HepG2 (cell line): ENCODE data around the gene ZCCHC3. TPM values are rescaled to one million over a fixed set of nuclear protein-coding genes. Genes with fewer than 3 reads are reported as not detected.
A peak's percentile ranks its signal among the peaks of the same experiment; 100 is the strongest.

ENCODE experiments used
- CBX2 ChIP-seq, 2 experiments: fragments of 200-600 bp in 1 of 2; sonication (generic); formaldehyde crosslinking in 1 of 2; IDR thresholded peaks; 2 replicates each; pipeline versions ENCODE4 v1.7.0 to v1.8.1; 2018 to 2022; ENCODE audit warnings: low read depth in 2 of 2, low read length in 1 of 2, mild to moderate bottlenecking in 1 of 2, missing genetic modification reagents in 1 of 2
- HES4 ChIP-seq: sonication (generic); formaldehyde crosslinking; IDR thresholded peaks from 2 replicates; pipeline ENCODE4 v1.9.0; 2021; ENCODE audit warnings: mild to moderate bottlenecking, missing genetic modification reagents, borderline replicate concordance
- MAFF ChIP-seq: IDR thresholded peaks from 2 replicates; pipeline ENCODE4 v1.6.1; 2011; ENCODE audit warnings: low read depth, low read length, improper control_type of control experiment
- NFE2L2 ChIP-seq: fragments of 150-350 bp; IDR thresholded peaks from 2 replicates; pipeline ENCODE4 v1.6.1; 2014; ENCODE audit warnings: low read length
- NFYC ChIP-seq: IDR thresholded peaks from 2 replicates; pipeline ENCODE4 v1.6.1; 2016; ENCODE audit warnings: missing genetic modification reagents, missing compliant biosample characterization
- NR3C1 ChIP-seq: sonication (generic); formaldehyde crosslinking; IDR thresholded peaks from 2 replicates; pipeline ENCODE4 v1.4.0; 2020; ENCODE audit warnings: missing genetic modification reagents
- RAD21 ChIP-seq: fragments of 450-650 bp; formaldehyde crosslinking; IDR thresholded peaks from 2 replicates; pipeline ENCODE4 v1.5.0; 2020; ENCODE audit warnings: mild to moderate bottlenecking
- TAF15 ChIP-seq: fragments of 200-400 bp; formaldehyde crosslinking; IDR thresholded peaks from one replicate; pipeline ENCODE4 v1.6.1; 2018; ENCODE audit warnings: mild to moderate bottlenecking, low read depth, low read length; ENCODE audit not compliant: poor library complexity, severe bottlenecking
- ZBTB42 ChIP-seq: sonication (generic); formaldehyde crosslinking; IDR thresholded peaks from 2 replicates; pipeline ENCODE4 v1.5.0; 2020; ENCODE audit warnings: mild to moderate bottlenecking, missing genetic modification reagents
- ZNF749 ChIP-seq: sonication (generic); formaldehyde crosslinking; IDR thresholded peaks from 2 replicates; pipeline ENCODE4 v1.8.0; 2022; ENCODE audit warnings: mild to moderate bottlenecking, missing genetic modification reagents, moderate library complexity, borderline replicate concordance
- polyA plus RNA-seq, 8 experiments: library from polyadenylated mRNA; depleted of rRNA in 3 of 8; stranded (reverse) in 7 of 8; unstranded in 1 of 8; fragments of >200 nt; fragmentation: Illumina TruSeq in 4 of 8; extraction: Trizol in 4 of 8; gene quantifications; 2 replicates each; pipeline versions ENCODE4 v1.2.1 to v1.2.3, GENCODE V29; 2011 to 2016; ENCODE audit warnings: low read depth in 4 of 8, missing spikeins in 1 of 8, mixed read lengths in 1 of 8; ENCODE audit not compliant: insufficient read depth in 1 of 8
- total RNA-seq, 5 experiments: library from RNA; depleted of rRNA; stranded (reverse); fragments of >200 nt; fragmentation: Illumina TruSeq; extraction: Trizol; gene quantifications; 2 replicates each; pipeline ENCODE4 v1.2.3, GENCODE V29; 2016; ENCODE audit warnings: low read depth in 1 of 5
- TF ChIP-seq, protein P1 (sequence below): sonication (generic); formaldehyde crosslinking; IDR thresholded peaks from 2 replicates; pipeline ENCODE4 v1.9.0; 2021; ENCODE audit warnings: mild to moderate bottlenecking, missing genetic modification reagents
- TF ChIP-seq, protein P2 (sequence below): fragments of 450-650 bp; IDR thresholded peaks from 2 replicates; pipeline ENCODE4 v1.6.1; 2017; ENCODE audit warnings: mild to moderate bottlenecking
- TF ChIP-seq, protein P3 (sequence below): sonication (generic); formaldehyde crosslinking; IDR thresholded peaks from 2 replicates; pipeline ENCODE4 v1.5.0; 2020; ENCODE audit warnings: mild to moderate bottlenecking, missing genetic modification reagents
- TF ChIP-seq, protein P4 (sequence below): sonication (generic); formaldehyde crosslinking; IDR thresholded peaks from 2 replicates; pipeline ENCODE4 v1.8.0; 2022; ENCODE audit warnings: low read depth, missing genetic modification reagents

ZCCHC3 gene
- total and polyA plus RNA-seq, 2 of the 13 experiments (the other 11 are each of a cell fraction or from before 2014, with no cell fraction given), result 46.6 to 63.0 TPM

DNA sequence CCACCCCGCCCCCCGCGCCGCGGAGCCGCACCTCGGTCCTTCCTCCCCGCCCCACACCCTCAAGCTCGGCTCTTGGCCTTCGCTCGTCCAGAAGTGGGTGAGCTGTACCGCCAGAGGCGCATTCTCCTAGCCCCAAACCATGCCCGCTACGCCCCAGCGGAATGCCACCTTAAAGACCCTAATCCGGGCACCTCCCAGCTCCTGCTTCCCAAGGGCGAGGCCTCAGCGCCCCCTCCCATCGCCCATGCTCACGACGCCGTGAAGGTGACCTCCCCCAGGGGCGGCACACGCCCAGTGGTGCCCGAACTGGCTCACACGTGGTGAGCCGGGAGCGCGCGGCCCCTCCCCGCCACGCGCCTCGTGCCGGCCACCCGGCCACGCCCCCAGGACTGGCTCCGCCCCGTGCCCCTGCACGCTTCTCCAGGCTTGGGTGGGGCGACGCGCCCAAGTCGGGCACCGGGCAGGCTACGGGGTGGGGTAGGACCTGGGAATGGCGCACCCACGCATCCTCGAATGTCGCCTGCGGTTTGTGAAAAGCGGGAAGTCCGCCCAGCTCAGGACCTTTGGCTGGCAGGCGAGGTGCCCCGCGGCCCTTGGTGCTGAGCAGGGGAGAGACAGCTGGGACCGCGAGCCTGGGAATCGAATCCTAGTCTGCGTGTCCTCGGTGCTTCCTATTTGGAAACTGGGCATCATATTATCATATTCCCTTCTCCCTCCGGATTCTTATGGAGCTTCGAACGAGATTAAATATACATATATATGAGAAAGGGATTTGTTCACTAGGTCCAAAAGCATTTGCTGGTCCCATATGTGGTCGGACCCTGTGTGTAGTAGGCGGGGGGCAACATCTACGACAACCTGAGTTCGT lies 27.0 kb downstream of the ZCCHC3 start (continued):
- no peak for TF ChIP-seq CBX2 (IDR thresholded peaks at IDR 0.05; ENCODE audit: low read depth, low read length)
- no peak; the same call in none of the 2 replicates for TF ChIP-seq CBX2 (CRISPR knock-in tag; IDR thresholded peaks at IDR 0.05; ENCODE audit: low read depth)
- TF ChIP-seq RAD21, result peak; percentile 71
- TF ChIP-seq MAFF, result no peak
- no peak for TF ChIP-seq NFE2L2
- TF ChIP-seq, protein P1, sequence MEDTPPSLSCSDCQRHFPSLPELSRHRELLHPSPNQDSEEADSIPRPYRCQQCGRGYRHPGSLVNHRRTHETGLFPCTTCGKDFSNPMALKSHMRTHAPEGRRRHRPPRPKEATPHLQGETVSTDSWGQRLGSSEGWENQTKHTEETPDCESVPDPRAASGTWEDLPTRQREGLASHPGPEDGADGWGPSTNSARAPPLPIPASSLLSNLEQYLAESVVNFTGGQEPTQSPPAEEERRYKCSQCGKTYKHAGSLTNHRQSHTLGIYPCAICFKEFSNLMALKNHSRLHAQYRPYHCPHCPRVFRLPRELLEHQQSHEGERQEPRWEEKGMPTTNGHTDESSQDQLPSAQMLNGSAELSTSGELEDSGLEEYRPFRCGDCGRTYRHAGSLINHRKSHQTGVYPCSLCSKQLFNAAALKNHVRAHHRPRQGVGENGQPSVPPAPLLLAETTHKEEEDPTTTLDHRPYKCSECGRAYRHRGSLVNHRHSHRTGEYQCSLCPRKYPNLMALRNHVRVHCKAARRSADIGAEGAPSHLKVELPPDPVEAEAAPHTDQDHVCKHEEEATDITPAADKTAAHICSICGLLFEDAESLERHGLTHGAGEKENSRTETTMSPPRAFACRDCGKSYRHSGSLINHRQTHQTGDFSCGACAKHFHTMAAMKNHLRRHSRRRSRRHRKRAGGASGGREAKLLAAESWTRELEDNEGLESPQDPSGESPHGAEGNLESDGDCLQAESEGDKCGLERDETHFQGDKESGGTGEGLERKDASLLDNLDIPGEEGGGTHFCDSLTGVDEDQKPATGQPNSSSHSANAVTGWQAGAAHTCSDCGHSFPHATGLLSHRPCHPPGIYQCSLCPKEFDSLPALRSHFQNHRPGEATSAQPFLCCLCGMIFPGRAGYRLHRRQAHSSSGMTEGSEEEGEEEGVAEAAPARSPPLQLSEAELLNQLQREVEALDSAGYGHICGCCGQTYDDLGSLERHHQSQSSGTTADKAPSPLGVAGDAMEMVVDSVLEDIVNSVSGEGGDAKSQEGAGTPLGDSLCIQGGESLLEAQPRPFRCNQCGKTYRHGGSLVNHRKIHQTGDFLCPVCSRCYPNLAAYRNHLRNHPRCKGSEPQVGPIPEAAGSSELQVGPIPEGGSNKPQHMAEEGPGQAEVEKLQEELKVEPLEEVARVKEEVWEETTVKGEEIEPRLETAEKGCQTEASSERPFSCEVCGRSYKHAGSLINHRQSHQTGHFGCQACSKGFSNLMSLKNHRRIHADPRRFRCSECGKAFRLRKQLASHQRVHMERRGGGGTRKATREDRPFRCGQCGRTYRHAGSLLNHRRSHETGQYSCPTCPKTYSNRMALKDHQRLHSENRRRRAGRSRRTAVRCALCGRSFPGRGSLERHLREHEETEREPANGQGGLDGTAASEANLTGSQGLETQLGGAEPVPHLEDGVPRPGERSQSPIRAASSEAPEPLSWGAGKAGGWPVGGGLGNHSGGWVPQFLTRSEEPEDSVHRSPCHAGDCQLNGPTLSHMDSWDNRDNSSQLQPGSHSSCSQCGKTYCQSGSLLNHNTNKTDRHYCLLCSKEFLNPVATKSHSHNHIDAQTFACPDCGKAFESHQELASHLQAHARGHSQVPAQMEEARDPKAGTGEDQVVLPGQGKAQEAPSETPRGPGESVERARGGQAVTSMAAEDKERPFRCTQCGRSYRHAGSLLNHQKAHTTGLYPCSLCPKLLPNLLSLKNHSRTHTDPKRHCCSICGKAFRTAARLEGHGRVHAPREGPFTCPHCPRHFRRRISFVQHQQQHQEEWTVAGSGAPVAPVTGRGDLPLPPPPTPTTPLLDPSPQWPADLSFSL (CRISPR knock-in tag), result peak; percentile 5; the same call in 1 of the 2 replicates
- TF ChIP-seq, protein P2, sequence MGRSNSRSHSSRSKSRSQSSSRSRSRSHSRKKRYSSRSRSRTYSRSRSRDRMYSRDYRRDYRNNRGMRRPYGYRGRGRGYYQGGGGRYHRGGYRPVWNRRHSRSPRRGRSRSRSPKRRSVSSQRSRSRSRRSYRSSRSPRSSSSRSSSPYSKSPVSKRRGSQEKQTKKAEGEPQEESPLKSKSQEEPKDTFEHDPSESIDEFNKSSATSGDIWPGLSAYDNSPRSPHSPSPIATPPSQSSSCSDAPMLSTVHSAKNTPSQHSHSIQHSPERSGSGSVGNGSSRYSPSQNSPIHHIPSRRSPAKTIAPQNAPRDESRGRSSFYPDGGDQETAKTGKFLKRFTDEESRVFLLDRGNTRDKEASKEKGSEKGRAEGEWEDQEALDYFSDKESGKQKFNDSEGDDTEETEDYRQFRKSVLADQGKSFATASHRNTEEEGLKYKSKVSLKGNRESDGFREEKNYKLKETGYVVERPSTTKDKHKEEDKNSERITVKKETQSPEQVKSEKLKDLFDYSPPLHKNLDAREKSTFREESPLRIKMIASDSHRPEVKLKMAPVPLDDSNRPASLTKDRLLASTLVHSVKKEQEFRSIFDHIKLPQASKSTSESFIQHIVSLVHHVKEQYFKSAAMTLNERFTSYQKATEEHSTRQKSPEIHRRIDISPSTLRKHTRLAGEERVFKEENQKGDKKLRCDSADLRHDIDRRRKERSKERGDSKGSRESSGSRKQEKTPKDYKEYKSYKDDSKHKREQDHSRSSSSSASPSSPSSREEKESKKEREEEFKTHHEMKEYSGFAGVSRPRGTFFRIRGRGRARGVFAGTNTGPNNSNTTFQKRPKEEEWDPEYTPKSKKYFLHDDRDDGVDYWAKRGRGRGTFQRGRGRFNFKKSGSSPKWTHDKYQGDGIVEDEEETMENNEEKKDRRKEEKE, result no peak
- peak; percentile 92 for TF ChIP-seq ZBTB42
- TF ChIP-seq ZNF749 (CRISPR knock-in tag), result peak; percentile 61; the same call in 1 of the 2 replicates
- TF ChIP-seq HES4 (CRISPR knock-in tag), result peak; percentile 78
- TF ChIP-seq, protein P3, sequence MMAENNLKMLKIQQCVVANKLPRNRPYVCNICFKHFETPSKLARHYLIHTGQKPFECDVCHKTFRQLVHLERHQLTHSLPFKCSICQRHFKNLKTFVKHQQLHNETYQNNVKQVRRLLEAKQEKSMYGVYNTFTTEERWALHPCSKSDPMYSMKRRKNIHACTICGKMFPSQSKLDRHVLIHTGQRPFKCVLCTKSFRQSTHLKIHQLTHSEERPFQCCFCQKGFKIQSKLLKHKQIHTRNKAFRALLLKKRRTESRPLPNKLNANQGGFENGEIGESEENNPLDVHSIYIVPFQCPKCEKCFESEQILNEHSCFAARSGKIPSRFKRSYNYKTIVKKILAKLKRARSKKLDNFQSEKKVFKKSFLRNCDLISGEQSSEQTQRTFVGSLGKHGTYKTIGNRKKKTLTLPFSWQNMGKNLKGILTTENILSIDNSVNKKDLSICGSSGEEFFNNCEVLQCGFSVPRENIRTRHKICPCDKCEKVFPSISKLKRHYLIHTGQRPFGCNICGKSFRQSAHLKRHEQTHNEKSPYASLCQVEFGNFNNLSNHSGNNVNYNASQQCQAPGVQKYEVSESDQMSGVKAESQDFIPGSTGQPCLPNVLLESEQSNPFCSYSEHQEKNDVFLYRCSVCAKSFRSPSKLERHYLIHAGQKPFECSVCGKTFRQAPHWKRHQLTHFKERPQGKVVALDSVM (CRISPR knock-in tag), result peak; percentile 70
- peak; percentile 63; the same call in 1 of the 2 replicates for TF ChIP-seq NFYC (CRISPR knock-in tag)
- TF ChIP-seq TAF15, result peak; percentile 96
- TF ChIP-seq NR3C1 (CRISPR knock-in tag), result no peak
- TF ChIP-seq, protein P4, sequence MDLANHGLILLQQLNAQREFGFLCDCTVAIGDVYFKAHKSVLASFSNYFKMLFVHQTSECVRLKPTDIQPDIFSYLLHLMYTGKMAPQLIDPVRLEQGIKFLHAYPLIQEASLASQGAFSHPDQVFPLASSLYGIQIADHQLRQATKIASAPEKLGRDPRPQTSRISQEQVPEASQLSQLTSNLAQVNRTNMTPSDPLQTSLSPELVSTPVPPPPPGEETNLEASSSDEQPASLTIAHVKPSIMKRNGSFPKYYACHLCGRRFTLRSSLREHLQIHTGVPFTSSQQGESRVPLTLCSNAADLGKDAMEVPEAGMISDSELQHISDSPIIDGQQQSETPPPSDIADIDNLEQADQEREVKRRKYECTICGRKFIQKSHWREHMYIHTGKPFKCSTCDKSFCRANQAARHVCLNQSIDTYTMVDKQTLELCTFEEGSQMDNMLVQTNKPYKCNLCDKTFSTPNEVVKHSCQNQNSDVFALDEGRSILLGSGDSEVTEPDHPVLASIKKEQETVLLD, result peak; percentile 96
